ENCODE measurements around the gene ZBTB20.

DNA sequence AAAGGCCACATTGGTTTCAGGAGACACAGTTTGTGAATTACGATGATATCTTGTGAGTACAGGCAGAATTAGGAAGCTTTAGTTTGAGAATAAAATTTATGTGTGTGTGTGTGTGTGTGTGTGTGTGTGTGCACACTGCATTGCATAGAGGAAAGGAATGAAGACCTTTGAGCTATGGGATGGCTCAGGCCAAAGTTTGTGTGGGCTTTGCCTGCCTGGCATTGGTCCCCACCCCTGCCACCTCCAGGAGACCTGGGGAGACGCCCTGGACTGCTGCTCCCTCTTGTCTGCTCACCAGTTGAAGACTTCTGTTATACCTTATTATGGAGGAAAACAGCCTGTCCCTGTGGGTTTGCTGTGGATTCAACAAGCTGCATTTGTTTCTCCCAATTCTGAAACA, 816.1 kb downstream of the ZBTB20 start:
- TF ChIP-seq, protein P1, sequence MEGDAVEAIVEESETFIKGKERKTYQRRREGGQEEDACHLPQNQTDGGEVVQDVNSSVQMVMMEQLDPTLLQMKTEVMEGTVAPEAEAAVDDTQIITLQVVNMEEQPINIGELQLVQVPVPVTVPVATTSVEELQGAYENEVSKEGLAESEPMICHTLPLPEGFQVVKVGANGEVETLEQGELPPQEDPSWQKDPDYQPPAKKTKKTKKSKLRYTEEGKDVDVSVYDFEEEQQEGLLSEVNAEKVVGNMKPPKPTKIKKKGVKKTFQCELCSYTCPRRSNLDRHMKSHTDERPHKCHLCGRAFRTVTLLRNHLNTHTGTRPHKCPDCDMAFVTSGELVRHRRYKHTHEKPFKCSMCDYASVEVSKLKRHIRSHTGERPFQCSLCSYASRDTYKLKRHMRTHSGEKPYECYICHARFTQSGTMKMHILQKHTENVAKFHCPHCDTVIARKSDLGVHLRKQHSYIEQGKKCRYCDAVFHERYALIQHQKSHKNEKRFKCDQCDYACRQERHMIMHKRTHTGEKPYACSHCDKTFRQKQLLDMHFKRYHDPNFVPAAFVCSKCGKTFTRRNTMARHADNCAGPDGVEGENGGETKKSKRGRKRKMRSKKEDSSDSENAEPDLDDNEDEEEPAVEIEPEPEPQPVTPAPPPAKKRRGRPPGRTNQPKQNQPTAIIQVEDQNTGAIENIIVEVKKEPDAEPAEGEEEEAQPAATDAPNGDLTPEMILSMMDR (IDR thresholded peaks at IDR 0.05), result no peak
- TF ChIP-seq POLR2A (IDR thresholded peaks at IDR 0.05) (no peak), EP300 (IDR thresholded peaks at IDR 0.05) (no peak)

Data from stomach (tissue), 4 donors.